Aorta (tissue), 5 donors: ENCODE results near the gene USH2A. TPM values are rescaled to one million over a fixed set of nuclear protein-coding genes. Genes with fewer than 3 reads are reported as not detected.

ENCODE experiments used
- ATAC-seq: fragments of 200-7000 bp; cut with Tn5 transposase; one replicate; pipeline ENCODE4 v1.9.1; 2022; ENCODE audit warnings: moderate library complexity; ENCODE audit not compliant: low FRiP score
- DNase-seq, 2 donors: peaks; one replicate each; pipeline ENCODE4 v3.0.0-alpha.2; 2020
- H3K27ac ChIP-seq, 2 donors: one replicate each; pipeline ENCODE4 v1.5.1; 2013; ENCODE audit warnings: low read length in 2 of 2, mild to moderate bottlenecking in 2 of 2, moderate library complexity in 2 of 2, control low read depth in 1 of 2, inconsistent platforms in 1 of 2, low read depth in 1 of 2
- H3K27me3 ChIP-seq, 2 donors: one replicate each; pipeline ENCODE4 v1.6.1; 2013; ENCODE audit warnings: control low read depth in 1 of 2, low read length in 1 of 2, mild to moderate bottlenecking in 1 of 2, moderate library complexity in 1 of 2; ENCODE audit not compliant: insufficient read depth in 2 of 2, control insufficient read depth in 1 of 2
- H3K36me3 ChIP-seq, 2 donors: one replicate each; pipeline ENCODE4 v1.6.1; 2013; ENCODE audit warnings: control low read depth in 1 of 2, low read length in 1 of 2, mild to moderate bottlenecking in 1 of 2; ENCODE audit not compliant: insufficient read depth in 2 of 2, control insufficient read depth in 1 of 2
- H3K4me1 ChIP-seq, 2 donors: one replicate each; pipeline ENCODE4 v1.6.1; 2013; ENCODE audit warnings: low read length in 2 of 2, control low read depth in 1 of 2, mild to moderate bottlenecking in 1 of 2, moderate library complexity in 1 of 2; ENCODE audit not compliant: insufficient read depth in 2 of 2, control insufficient read depth in 1 of 2
- H3K4me3 ChIP-seq, 2 donors: one replicate each; pipeline ENCODE4 v1.5.1; 2013; ENCODE audit warnings: low read length in 2 of 2, control low read depth in 1 of 2, mild to moderate bottlenecking in 1 of 2
- H3K9me3 ChIP-seq: one replicate; pipeline ENCODE4 v1.6.1; 2013; ENCODE audit warnings: mild to moderate bottlenecking, low read length; ENCODE audit not compliant: control insufficient read depth
- WGBS, 2 donors: extraction: QIAGEN DNeasy Blood & Tissue Kit; methylation state at CpG; one replicate each; pipeline ENCODE4 v1.1.7; 2013; 5-methylcytosine and 5-hydroxymethylcytosine counted together
- intact Hi-C, 2 donors: fragments of 100-400 bp; cut with DNase I; formaldehyde crosslinking; loops; one replicate each; pipeline versions ENCODE4 v1.14.2 to v1.15.0; 2022
- polyA plus RNA-seq, 2 donors: library from polyadenylated mRNA; stranded (reverse); fragments of 200-250 nt; gene quantifications; one replicate each; pipeline ENCODE4 v1.2.3, GENCODE V29; 2013
- total RNA-seq, 2 donors: library from RNA; stranded (reverse); fragmentation: NEBNext Ultra II Directional; extraction: Animal tissue kit (Norgen Biotek cat#: 25700); gene quantifications; one replicate each; pipeline ENCODE4 v1.2.1, GENCODE V29; 2021
- donor health status: healthy with polysubstance abuse.
- donor health status: Bipolar disorder and iron deficiency.
- donor health status: DM: no; HTN: no; CAD: no.
- donor health status: DM: no; HTN: no; CAD: no.
- donor health status: DM: yes; HTN: yes; CAD: no.

Gene USH2A
- total and polyA plus RNA-seq, 4 donors, result 0.13 TPM; not detected in 3

- H3K4me3 ChIP-seq, result no peak overlapping the region
- WGBS, 2 donors, result 91 to 93% methylated on average over 6 of the region's 6 CpGs
- no peaks in the 10 kb centered on the region for H3K4me1 ChIP-seq
- DNase-seq (no peak), ATAC-seq (no peak)
- no peaks in the 10 kb centered on the region for H3K9me3 ChIP-seq
- no peaks in the 10 kb centered on the region for H3K36me3 ChIP-seq
- no peaks in the 10 kb centered on the region for H3K27me3 ChIP-seq
- no peak overlapping the region for H3K27ac ChIP-seq
- intact Hi-C loops, result no loop called here
These were observed 332.7 kb downstream of the USH2A start for GRCh38 chr1:216090556-216090955.

- Histone ChIP-seq H3K36me3 (no peaks in the 10 kb centered on the region), H3K27ac (no peak overlapping the region), H3K27me3 (no peaks in the 10 kb centered on the region), H3K4me3 (no peak overlapping the region), H3K9me3 (no peaks in the 10 kb centered on the region), H3K4me1 (no peaks in the 10 kb centered on the region)
- DNase-seq (no peak), ATAC-seq (no peak)
- WGBS, 2 donors, result 94% methylated on average over 3 of the region's 3 CpGs
- intact Hi-C loops, result no loop called here
These were observed 336.6 kb downstream of the USH2A start for GRCh38 chr1:216086678-216087077.

GRCh38 chr1:216081445-216081844 lies 341.8 kb downstream of the USH2A start:
- Histone ChIP-seq H3K36me3 (no peaks in the 10 kb centered on the region), H3K4me3 (no peak overlapping the region), H3K9me3 (no peaks in the 10 kb centered on the region), H3K27ac (no peak overlapping the region), H3K27me3 (no peaks in the 10 kb centered on the region), H3K4me1 (no peaks in the 10 kb centered on the region)
- ATAC-seq (no peak), DNase-seq (no peak)
- intact Hi-C loops, result no loop called here
- WGBS, 2 donors, result 74 to 82% methylated on average over 5 of the region's 5 CpGs

GRCh38 chr1:216076751-216077150 lies 346.5 kb downstream of the USH2A start:
- intact Hi-C loops, result no loop called here
- no peaks in the 10 kb centered on the region for H3K4me1 ChIP-seq
- 78 to 82% methylated on average over 2 of the region's 2 CpGs for WGBS, 2 donors
- H3K9me3 ChIP-seq, result no peaks in the 10 kb centered on the region
- DNase-seq, result no peak
- no peak for ATAC-seq
- H3K4me3 ChIP-seq, result no peak overlapping the region
- H3K27me3 ChIP-seq, result no peaks in the 10 kb centered on the region
- H3K27ac ChIP-seq, result no peak overlapping the region
- no peaks in the 10 kb centered on the region for H3K36me3 ChIP-seq

GRCh38 chr1:216075339-216075738 lies 347.9 kb downstream of the USH2A start:
- intact Hi-C loops, result no loop called here
- ATAC-seq, result peak; percentile 22
- 37 to 48% methylated on average over 3 of the region's 3 CpGs for WGBS, 2 donors

GRCh38 chr1:216073793-216074595 lies 349.3 kb downstream of the USH2A start:
- 91 to 93% methylated on average over 8 of the region's 8 CpGs for WGBS, 2 donors
- DNase-seq (no peak), ATAC-seq (no peak)
- intact Hi-C loops, result no loop called here
- Histone ChIP-seq H3K27me3 (no peaks in the 10 kb centered on the region), H3K27ac (no peak overlapping the region), H3K4me3 (no peak overlapping the region), H3K36me3 (no peaks in the 10 kb centered on the region), H3K9me3 (no peaks in the 10 kb centered on the region), H3K4me1 (no peaks in the 10 kb centered on the region)

More at GRCh38 chr1:216075339-216075738, 347.9 kb downstream of the USH2A start:
- no peak for DNase-seq
- Histone ChIP-seq H3K4me1 (no peaks in the 10 kb centered on the region), H3K27ac (no peak overlapping the region), H3K36me3 (no peaks in the 10 kb centered on the region), H3K4me3 (no peak overlapping the region), H3K27me3 (no peaks in the 10 kb centered on the region), H3K9me3 (no peaks in the 10 kb centered on the region)

- no peak overlapping the region for H3K27ac ChIP-seq
- intact Hi-C loops, result no loop called here
- no peak overlapping the region for H3K4me3 ChIP-seq
- ATAC-seq (no peak), DNase-seq (no peak)
- no peaks in the 10 kb centered on the region for H3K36me3 ChIP-seq
- no peaks in the 10 kb centered on the region for H3K9me3 ChIP-seq
- H3K4me1 ChIP-seq, result no peaks in the 10 kb centered on the region
- WGBS, 2 donors, result 78 to 79% methylated on average over 3 of the region's 3 CpGs
- H3K27me3 ChIP-seq, result no peaks in the 10 kb centered on the region
These were observed 352.0 kb downstream of the USH2A start for GRCh38 chr1:216071262-216071661.

- ATAC-seq (no peak), DNase-seq (no peak)
- no peaks in the 10 kb centered on the region for H3K36me3 ChIP-seq
- no peaks in the 10 kb centered on the region for H3K9me3 ChIP-seq
- H3K4me3 ChIP-seq, result no peak overlapping the region
- H3K27ac ChIP-seq, result no peak overlapping the region
- no peaks in the 10 kb centered on the region for H3K4me1 ChIP-seq
- intact Hi-C loops, result no loop called here
- H3K27me3 ChIP-seq, result no peaks in the 10 kb centered on the region
These were observed 358.6 kb downstream of the USH2A start for GRCh38 chr1:216064643-216065042.

GRCh38 chr1:216057947-216058346 lies 365.3 kb downstream of the USH2A start:
- Histone ChIP-seq H3K9me3 (no peaks in the 10 kb centered on the region), H3K4me3 (no peak overlapping the region), H3K36me3 (no peaks in the 10 kb centered on the region), H3K27me3 (no peaks in the 10 kb centered on the region), H3K27ac (no peak overlapping the region), H3K4me1 (no peaks in the 10 kb centered on the region)
- WGBS, 2 donors, result 97 to 98% methylated on average over 4 of the region's 4 CpGs
- DNase-seq (no peak), ATAC-seq (no peak)
- intact Hi-C loops, result no loop called here
